Adrenal gland (tissue), 12 donors: Measurements from ENCODE around the gene LYZ. TPM values are rescaled to one million over a fixed set of nuclear protein-coding genes. Genes with fewer than 3 reads are reported as not detected.

ENCODE experiments used
- DNase-seq, 7 donors: peaks; one replicate each; pipeline ENCODE4 v3.0.0-alpha.2; 2019 to 2020
- H3K27ac ChIP-seq, 5 donors: fragments of 200-600 bp; sonication (generic) in 4 of 5; 1 replicate in 3 of 5; 2 replicates in 2 of 5; pipeline versions ENCODE4 v1.5.1 to v1.8.0; 2016 to 2020; ENCODE audit warnings: mild to moderate bottlenecking in 1 of 5
- H3K27me3 ChIP-seq: fragments of 200-600 bp; 2 replicates; pipeline ENCODE4 v1.8.0; 2021
- H3K36me3 ChIP-seq, 2 donors: fragments of 200-600 bp; replicated peaks in 1 of 2; 1 replicate in 1 of 2; 2 replicates in 1 of 2; pipeline versions ENCODE4 v1.5.1 to v1.8.0; 2018 to 2022
- H3K4me1 ChIP-seq, 2 donors: fragments of 200-600 bp; replicated peaks in 1 of 2; 1 replicate in 1 of 2; 2 replicates in 1 of 2; pipeline versions ENCODE4 v1.5.1 to v1.8.0; 2018 to 2021
- H3K4me3 ChIP-seq, 4 donors: fragments of 200-600 bp; sonication (generic) in 3 of 4; one replicate each; pipeline ENCODE4 v1.5.1; 2016 to 2018
- H3K9me3 ChIP-seq, 3 donors: fragments of 200-600 bp; sonication (generic) in 1 of 3; replicated peaks in 1 of 3; 1 replicate in 2 of 3; 2 replicates in 1 of 3; pipeline versions ENCODE4 v1.5.1 to v1.8.0; 2016 to 2021
- CTCF ChIP-seq, 6 experiments: fragments of 450-650 bp in 4 of 6; fragments of 200-600 bp in 2 of 6; sonication (generic) in 1 of 6; IDR thresholded peaks; 1 replicate in 5 of 6; 2 replicates in 1 of 6; pipeline versions ENCODE4 v1.5.1 to v1.8.0; 2016 to 2021; ENCODE audit warnings: antibody characterized with exemption in 6 of 6, mild to moderate bottlenecking in 2 of 6, moderate library complexity in 1 of 6
- POLR2A ChIP-seq, 2 donors: fragments of 450-650 bp; IDR thresholded peaks; one replicate each; pipeline ENCODE4 v1.6.1; 2017; ENCODE audit warnings: antibody characterized with exemption in 2 of 2, mild to moderate bottlenecking in 2 of 2, moderate library complexity in 1 of 2
- WGBS, 4 donors: extraction: QIAGEN DNeasy Blood & Tissue Kit in 2 of 4; methylation state at CpG; one replicate each; pipeline versions ENCODE4 v1.1.5 to v1.1.7; 2013 to 2017; 5-methylcytosine and 5-hydroxymethylcytosine counted together
- intact Hi-C, 2 donors: fragments of 100-400 bp; cut with DNase I; formaldehyde crosslinking; loops; one replicate each; pipeline versions ENCODE4 v1.14.1 to v1.15.0; 2022 to 2023
- polyA plus RNA-seq, 3 donors: library from polyadenylated mRNA; stranded (reverse); fragments of 200-250 nt in 2 of 3; fragments of 350-450 nt in 1 of 3; fragmentation: Illumina TruSeq in 1 of 3; extraction: RNeasy Lipid Tissue Mini Kit (QIAGEN cat#74804) in 1 of 3; gene quantifications; one replicate each; pipeline ENCODE4 v1.2.3, GENCODE V29; 2013 to 2014
- small RNA-seq, 2 donors: library from RNA; depleted of rRNA; stranded (forward); fragments of <200 nt; gene quantifications; one replicate each; pipeline ENCODE3, GENCODE V24; 2016
- total RNA-seq, 9 donors: library from RNA; depleted of rRNA in 4 of 9; stranded (reverse); fragments of >200 nt in 4 of 9; fragments of 120-200 nt in 1 of 9; fragmentation: NEBNext Ultra II Directional in 1 of 9; extraction: Animal tissue kit (Norgen Biotek cat#: 25700) in 1 of 9; gene quantifications; one replicate each; pipeline versions ENCODE4 v1.1.0 to v1.2.4, GENCODE V29; 2013 to 2023
- donor health status: healthy with polysubstance abuse.
- donor health status: Bipolar disorder and iron deficiency.
- donor health status: DM: yes; HTN: yes; CAD: no.
- donor health status: DM: no; HTN: no; CAD: no.
- donor health status: DM: no; HTN: no; CAD: no.
- donor health status: DM: yes; HTN: yes; CAD: no.

Gene LYZ
- total and polyA plus RNA-seq, 12 donors, result 8.2 to 98.5 (median 28.6) TPM

DNA sequence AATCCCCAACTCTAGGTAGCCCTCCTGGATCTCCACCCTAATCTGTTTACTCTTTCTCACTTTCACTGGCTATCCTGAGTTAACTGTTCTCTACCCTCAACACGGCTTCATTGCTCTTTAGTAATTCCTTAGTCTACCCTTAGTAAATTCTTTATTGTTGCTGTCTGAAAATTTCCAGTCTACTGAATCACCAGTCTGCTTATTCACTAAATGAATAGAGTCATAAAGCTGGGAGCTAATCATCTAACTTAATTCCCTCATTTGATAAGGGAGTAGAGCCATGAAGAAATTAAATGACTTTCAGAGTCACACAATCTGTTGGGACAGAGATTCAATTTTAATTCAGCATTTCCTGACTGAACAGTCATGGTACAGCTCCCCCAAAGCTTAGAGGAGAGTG is 47.9 kb downstream of the LYZ start:
- intact Hi-C loops, result no loop called here
- Histone ChIP-seq H3K36me3 (no peaks in the 10 kb centered on the region), H3K4me3 (no peak overlapping the region), H3K27ac (no peak overlapping the region), H3K27me3 (no peaks in the 10 kb centered on the region), H3K9me3 (no peaks in the 10 kb centered on the region), H3K4me1 (no peaks in the 10 kb centered on the region)
- no peak for DNase-seq
- TF ChIP-seq CTCF (IDR thresholded peaks at IDR 0.05) (no peak), POLR2A (IDR thresholded peaks at IDR 0.05) (no peak)
- 85 to 93% (median 89%) methylated on average over 1 of the region's 1 CpG for WGBS, 4 donors

- no peak for DNase-seq
- no peak overlapping the region for H3K27ac ChIP-seq
- H3K9me3 ChIP-seq, result no peaks in the 10 kb centered on the region
- TF ChIP-seq POLR2A (IDR thresholded peaks at IDR 0.05) (no peak), CTCF (IDR thresholded peaks at IDR 0.05) (no peak)
- no peaks in the 10 kb centered on the region for H3K4me1 ChIP-seq
- intact Hi-C loops, result no loop called here
- H3K27me3 ChIP-seq, result no peaks in the 10 kb centered on the region
- WGBS, 4 donors, result 96 to 99% (median 97%) methylated on average over 3 of the region's 3 CpGs
- H3K4me3 ChIP-seq, result no peak overlapping the region
- H3K36me3 ChIP-seq, result no peaks in the 10 kb centered on the region
These were observed 48.8 kb downstream of the LYZ start for GRCh38 chr12:69396963-69397362.

DNA sequence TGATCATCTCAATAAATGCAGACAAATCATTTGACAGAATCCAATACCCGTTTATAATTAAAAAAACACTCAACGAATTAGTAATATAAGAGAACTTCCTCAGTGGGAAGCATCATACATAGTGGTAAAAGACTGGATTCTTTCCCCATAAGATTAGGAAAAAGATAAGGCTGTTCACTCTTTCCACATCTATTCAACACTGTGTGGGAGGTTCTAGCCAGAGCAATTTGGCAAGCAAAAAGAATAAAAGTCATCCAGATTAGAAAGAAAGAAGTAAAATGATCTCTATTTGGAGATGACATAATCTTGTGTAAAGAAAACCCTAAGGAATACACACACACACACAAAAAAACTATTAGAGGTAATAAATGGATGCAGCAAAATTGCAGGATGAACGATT is 49.8 kb downstream of the LYZ start:
- Histone ChIP-seq H3K36me3 (no peaks in the 10 kb centered on the region), H3K27ac (no peak overlapping the region), H3K4me1 (no peaks in the 10 kb centered on the region), H3K9me3 (no peaks in the 10 kb centered on the region), H3K27me3 (no peaks in the 10 kb centered on the region), H3K4me3 (no peak overlapping the region)
- TF ChIP-seq CTCF (IDR thresholded peaks at IDR 0.05), result no peak
- no peak for TF ChIP-seq POLR2A (IDR thresholded peaks at IDR 0.05)
- WGBS, 4 donors, result 84 to 95% (median 90%) methylated on average over 3 of the region's 3 CpGs
- no peak for DNase-seq
- intact Hi-C loops, result no loop called here

DNA sequence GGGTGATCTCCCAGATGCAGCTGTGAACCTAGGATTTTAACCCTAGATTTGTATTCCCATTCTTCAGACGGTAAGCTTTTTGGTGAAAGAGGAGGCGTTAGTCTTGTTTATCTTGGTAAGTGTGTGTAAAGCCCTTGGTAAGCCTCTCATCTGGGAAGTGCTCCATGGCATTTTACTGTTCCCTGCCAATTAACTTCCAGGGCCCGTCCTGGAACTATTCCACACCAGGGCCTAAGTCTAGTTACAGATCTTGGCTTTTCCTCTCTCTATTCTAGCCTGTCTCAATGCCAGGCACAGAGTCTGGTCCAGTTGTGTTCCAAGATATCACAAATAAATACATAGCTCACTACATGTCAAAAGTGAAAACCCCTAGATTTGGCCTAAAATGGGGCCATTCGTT is 53.8 kb downstream of the LYZ start:
- intact Hi-C loops, result no loop called here
- DNase-seq, result no peak
- Histone ChIP-seq H3K9me3 (no peaks in the 10 kb centered on the region), H3K36me3 (no peaks in the 10 kb centered on the region), H3K27ac (no peak overlapping the region), H3K4me1 (peaks cover 0 to 8% of the 10 kb centered on the region in 2 donors), H3K4me3 (no peak overlapping the region), H3K27me3 (no peaks in the 10 kb centered on the region)
- WGBS, 4 donors, result 92 to 95% (median 94%) methylated on average over 4 of the region's 4 CpGs
- TF ChIP-seq CTCF (IDR thresholded peaks at IDR 0.05) (no peak), POLR2A (IDR thresholded peaks at IDR 0.05) (no peak)

Small RNA genes within 50 kb of the gene (small RNA-seq; reads per million reads assigned to genes)
- gene RN7SL804P, result 0 reads per million in 2 donors

Other genes starting within 250 kb of the LYZ start
- gene CPSF6, start 108.8 kb upstream of the LYZ start, total RNA-seq, result 10 to 100 TPM; 13.2 to 52.0 (median 44.8) TPM
- gene CPSF6, start 108.8 kb upstream of the LYZ start, polyA plus RNA-seq, result 10 to 100 TPM; 19.1 to 50.9 (median 32.3) TPM
- 10 to 100 TPM in 8 of 9 donors, 1 to 10 TPM in 1; 5.6 to 57.9 (median 25.7) TPM for gene YEATS4, start 11.4 kb downstream of the LYZ start, total RNA-seq
- gene YEATS4, start 11.4 kb downstream of the LYZ start, polyA plus RNA-seq, result 10 to 100 TPM in 1 of 3 donors, 1 to 10 TPM in 2; 7.2 to 13.5 (median 9.3) TPM
- gene FRS2, start 122.0 kb downstream of the LYZ start, total RNA-seq, result 10 to 100 TPM; 36.2 to 86.1 (median 47.2) TPM
- gene FRS2, start 122.0 kb downstream of the LYZ start, polyA plus RNA-seq, result 10 to 100 TPM in 1 of 3 donors, 1 to 10 TPM in 2; 4.8 to 25.2 (median 7.3) TPM
- gene CCT2, start 237.1 kb downstream of the LYZ start, total RNA-seq, result 100 to 1,000 TPM in 8 of 9 donors, 10 to 100 TPM in 1; 88.2 to 290 (median 119) TPM
- gene CCT2, start 237.1 kb downstream of the LYZ start, polyA plus RNA-seq, result 100 to 1,000 TPM in 2 of 3 donors, 10 to 100 TPM in 1; 83.5 to 233 (median 102) TPM